ENCODE data around the gene POC1B.

DNA sequence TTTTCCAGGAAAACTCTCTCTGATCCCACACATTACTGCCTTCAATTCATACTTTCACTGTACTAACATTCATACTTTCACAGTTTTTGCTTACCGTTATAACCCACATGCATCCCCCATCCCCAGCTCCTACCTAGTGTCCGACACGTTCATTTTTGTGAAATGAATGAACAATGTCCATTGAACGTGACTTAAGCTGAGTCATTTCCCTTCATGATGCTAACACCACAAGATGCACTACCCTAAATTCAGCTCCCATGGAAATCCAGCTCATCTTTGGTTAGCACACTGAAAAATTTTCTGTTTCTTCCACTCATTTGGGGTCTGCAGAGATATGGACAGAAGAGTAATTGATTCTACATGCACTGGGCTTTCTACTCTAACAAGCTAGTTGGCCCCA, 85.9 kb downstream of the POC1B start:
- TF ChIP-seq POLR2AphosphoS5 (IDR thresholded peaks at IDR 0.05; ENCODE audit: insufficient read depth, low read depth, low read length) (no peak), EZH2 (IDR thresholded peaks at IDR 0.05; ENCODE audit: borderline replicate concordance, low read depth, low read length, severe bottlenecking) (no peak), POLR2A (IDR thresholded peaks at IDR 0.05; ENCODE audit: low read depth, low read length) (no peak), GATA2 (IDR thresholded peaks at IDR 0.05; ENCODE audit: insufficient read depth, insufficient read length, low read depth, low read length) (no peak), FOS (IDR thresholded peaks at IDR 0.05; ENCODE audit: borderline replicate concordance, insufficient read depth, low read length) (peak; percentile 78)
- TF ChIP-seq, protein P1, sequence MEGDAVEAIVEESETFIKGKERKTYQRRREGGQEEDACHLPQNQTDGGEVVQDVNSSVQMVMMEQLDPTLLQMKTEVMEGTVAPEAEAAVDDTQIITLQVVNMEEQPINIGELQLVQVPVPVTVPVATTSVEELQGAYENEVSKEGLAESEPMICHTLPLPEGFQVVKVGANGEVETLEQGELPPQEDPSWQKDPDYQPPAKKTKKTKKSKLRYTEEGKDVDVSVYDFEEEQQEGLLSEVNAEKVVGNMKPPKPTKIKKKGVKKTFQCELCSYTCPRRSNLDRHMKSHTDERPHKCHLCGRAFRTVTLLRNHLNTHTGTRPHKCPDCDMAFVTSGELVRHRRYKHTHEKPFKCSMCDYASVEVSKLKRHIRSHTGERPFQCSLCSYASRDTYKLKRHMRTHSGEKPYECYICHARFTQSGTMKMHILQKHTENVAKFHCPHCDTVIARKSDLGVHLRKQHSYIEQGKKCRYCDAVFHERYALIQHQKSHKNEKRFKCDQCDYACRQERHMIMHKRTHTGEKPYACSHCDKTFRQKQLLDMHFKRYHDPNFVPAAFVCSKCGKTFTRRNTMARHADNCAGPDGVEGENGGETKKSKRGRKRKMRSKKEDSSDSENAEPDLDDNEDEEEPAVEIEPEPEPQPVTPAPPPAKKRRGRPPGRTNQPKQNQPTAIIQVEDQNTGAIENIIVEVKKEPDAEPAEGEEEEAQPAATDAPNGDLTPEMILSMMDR (IDR thresholded peaks at IDR 0.05; ENCODE audit: extremely low read depth in 1 of 2, insufficient read depth in 1 of 2, low read depth in 1 of 2, low read length in 2 of 2), result no peak
- TF ChIP-seq, protein P2, sequence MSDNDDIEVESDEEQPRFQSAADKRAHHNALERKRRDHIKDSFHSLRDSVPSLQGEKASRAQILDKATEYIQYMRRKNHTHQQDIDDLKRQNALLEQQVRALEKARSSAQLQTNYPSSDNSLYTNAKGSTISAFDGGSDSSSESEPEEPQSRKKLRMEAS (IDR thresholded peaks at IDR 0.05; ENCODE audit: insufficient read depth, insufficient read length), result no peak

All from endothelial cell of umbilical vein (primary cell).